Inflammatory macrophage treated with lipopolysaccharide for 1 hour (primary cell): ENCODE data around the gene FHAD1.

Experiments used
- DNase-seq, 2 donors: peaks; one replicate each; pipeline ENCODE4 v3.0.0-alpha.2; 2020 to 2022

Gene FHAD1

GRCh38 chr1:15308621-15309027 is 61.6 kb downstream of the FHAD1 start:
- DNase-seq = no peak

DNA sequence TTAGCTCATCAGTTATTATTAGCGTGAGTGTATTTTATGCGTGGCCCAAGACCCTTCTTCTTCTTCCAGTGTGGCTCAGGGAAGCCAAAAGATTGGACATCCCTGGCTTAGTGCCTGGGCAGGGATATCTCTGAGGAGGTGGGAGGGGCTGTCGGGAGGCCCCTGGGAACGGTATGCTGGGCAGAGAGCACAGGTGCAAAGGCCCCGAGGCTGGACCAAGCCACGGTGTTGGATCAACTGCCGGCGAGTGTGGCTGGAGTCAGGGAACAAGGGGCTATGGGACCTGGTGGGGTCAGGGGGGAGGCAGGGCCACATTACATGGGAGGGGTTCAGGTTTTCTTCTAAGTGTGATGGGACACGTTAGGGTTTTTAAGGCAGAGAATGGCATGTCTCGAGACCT is 62.7 kb downstream of the FHAD1 start:
- DNase-seq = no peak

- no peak for DNase-seq
Observed at GRCh38 chr1:15310544-15310943, 63.5 kb downstream of the FHAD1 start.

GRCh38 chr1:15311122-15311822 is 64.2 kb downstream of the FHAD1 start:
- no peak for DNase-seq

GRCh38 chr1:15311880-15312279 is 64.9 kb downstream of the FHAD1 start:
- DNase-seq = no peak

GRCh38 chr1:15312626-15313411 is 65.8 kb downstream of the FHAD1 start:
- no peak for DNase-seq

- no peak for DNase-seq
Observed at GRCh38 chr1:15314328-15315281, 67.6 kb downstream of the FHAD1 start.

- no peak for DNase-seq
Observed at GRCh38 chr1:15315815-15316214, 68.8 kb downstream of the FHAD1 start.

DNA sequence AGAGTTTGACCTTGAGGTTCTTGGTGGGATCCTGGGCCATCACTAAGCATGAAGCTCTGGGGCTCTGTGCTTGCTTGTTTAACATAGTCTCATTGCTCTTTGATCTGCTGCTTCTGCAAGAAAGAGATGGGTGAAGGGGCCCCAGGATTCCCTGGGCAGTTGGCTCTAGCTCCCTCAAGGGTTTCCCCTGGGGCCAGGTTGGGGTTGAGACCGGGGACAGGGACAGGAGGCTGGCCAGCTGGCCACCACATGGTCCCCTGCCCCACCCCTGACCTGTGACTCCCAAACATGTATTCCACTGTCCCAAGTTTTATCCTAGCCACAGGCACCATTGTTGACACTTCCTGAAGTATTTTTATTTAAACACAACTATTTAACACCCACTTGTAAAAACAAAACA is 69.5 kb downstream of the FHAD1 start:
- DNase-seq = no peak

DNA sequence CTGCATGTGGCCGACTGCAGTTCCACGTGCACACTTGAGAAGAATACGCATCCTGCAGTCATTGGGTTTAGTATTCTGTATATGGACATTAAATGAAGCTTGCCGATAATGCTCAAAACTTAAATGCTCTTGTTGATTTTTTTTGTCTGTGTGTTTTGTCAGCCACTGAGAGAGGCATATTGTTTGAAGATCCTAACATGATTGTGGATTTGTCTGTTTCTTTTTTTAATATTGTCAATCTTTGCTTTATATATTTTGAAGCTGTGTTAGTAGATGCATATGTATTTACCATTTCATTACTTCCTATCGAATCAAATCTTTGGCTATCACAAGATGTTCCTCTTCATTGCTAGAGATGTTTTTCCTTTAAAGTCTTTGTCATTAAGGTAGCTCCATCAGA is 73.2 kb downstream of the FHAD1 start:
- DNase-seq = no peak

DNA sequence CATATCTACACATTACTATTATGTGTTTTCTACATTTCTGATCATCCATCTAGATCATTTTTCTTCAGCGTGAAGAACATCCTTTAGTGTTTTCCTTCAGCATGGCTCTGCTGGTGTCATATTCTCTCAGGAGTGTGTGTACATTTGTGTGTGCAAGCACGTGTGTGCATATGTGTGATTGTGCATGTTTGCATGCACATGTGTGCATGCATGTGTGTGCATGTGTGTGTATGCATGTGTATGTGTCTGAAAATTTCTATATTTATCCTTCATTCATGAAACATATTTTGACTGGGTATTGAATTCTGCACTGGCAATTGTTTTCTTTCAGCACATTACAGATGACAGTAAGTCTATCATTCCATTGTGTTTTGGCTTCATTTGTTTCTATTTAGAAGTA is 74.6 kb downstream of the FHAD1 start:
- no peak for DNase-seq

DNA sequence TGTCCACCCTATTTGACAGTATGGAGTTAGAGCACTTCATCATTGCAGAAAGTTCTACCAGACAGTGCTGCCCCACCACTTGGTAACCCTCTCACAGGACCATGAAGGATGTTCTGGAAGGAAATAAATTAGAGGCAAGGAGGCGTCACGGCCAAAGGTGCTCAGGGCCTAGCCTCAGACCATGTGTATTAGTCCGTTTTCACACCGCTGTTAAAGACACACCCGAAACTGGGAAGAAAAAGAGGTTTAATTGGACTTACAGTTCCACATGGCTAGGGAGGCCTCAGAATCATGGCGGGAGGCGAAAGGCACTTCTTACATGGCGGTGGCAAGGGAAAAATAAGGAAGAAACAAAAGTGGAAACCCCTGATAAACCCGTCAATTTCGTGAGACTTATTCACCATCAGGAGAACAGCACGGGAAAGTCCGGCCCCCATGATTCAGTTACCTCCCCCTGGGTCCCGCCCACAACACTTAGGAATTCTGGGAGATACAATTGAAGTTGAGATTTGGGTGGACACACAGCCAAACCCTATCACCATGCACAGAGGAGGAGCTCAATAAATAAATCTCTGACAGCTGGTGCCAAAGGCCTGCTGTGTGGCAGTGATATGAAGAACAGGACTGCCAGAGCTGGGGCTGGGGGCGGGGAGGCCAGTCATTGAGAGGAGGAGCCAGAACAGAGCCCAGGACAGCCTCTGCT is 75.8 kb downstream of the FHAD1 start:
- peak; percentile 67 to 69 for DNase-seq

DNA sequence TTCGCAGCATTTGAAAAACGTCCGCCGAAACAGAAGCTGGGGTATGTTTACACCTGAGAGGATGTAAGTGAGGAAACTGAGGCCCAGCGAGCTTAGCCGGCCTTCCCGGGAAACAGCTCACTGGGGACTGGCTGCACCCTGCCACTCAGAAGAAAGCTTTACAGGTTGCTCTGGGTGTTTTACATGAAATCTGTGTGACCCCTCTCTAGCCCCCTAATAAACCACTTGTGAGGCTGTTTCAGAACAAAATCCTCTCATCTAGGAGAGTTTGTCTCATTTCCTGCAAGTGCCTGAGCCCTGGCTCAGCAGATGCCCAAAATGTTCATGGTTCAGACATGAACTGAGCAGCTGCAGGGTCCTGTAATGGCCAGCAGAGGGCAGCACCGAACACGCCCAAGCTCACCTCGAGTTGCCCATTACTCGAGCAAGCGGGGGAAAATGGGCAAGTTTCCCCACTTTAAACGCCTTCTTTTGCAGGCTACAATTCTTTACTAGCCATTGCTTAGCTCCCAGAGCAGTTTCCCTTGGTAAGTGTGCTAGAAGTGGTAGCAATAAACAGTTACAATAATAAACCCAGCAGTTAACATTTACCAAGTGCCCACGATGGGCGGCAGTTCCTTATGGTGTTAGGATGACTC is 76.4 kb downstream of the FHAD1 start:
- peak; percentile 68 to 91 for DNase-seq

DNA sequence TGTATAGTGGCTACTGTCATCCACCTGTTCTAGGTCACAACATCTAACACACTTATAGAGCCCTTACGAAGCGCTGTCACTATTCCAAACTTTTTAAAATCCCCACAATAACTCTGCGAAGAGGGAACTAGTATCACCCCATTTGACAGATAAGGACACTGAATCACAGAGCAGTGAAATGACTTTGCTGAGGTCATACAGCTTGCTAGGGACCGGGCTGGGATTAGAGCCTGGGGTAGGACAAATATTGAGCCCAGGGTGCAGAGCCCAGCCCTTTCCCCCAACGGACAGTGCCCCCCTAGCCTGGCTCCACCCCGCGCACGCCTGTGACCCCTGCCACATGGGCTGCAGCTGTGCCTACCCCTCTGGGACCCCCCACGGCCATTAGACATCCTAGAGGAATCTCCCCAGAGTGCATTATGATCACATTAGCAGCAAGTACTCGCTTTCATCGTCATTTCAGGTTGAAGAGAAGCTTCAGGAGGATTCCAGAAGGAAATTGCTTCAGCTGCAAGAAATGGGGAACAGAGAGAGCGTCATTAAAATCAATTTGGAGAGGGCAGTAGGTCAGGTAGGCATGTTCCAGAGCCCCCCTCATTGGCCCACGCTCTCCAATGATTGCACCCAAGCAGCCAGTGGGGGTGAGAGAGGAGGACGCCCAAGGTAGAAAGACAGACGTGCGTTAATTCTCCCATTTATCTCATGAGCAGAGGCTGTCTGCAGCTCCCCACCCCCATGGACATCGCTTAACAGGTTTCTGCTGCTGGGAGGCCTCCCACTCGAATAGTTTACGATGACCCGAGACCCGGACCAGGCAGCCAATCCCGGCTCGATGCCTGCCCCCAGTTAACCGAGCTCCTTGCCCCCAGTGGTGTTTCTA is 77.2 kb downstream of the FHAD1 start:
- no peak for DNase-seq

- DNase-seq = no peak
Observed at GRCh38 chr1:15324869-15325335, 77.9 kb downstream of the FHAD1 start.

DNA sequence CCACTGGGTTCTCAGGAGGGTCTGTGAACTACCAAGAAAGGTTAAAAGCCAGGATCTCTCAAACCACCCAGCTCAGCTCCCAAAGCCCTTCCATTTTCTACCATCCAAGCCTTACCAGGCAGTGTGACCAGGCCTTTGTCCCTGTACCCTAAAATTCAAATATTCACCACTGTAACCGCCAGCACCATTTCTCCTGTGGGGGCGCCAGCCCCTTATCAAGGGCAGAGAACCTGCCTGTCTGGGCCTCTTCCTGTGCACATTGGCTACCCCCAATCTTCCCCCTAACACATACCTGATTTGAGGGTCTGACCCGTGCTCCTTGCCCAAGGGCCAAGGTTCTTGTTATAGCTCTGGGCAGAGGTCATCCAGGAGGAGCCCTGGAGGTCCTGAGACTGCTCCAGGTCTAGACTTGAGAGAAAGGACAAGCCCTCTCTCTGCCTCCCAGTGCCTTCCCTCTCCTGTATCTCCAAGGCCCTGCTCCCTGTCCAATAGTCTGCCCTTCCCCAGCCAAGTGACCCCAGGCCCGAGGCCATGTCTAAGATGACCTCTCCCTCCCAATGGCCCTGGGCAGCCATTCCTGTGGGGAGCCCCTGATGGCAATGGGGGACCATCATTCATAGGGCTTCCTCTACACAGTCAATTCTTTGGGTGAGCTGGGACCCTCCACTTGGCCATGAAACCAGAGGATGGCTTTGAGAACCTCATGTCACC is 78.5 kb downstream of the FHAD1 start:
- DNase-seq = no peak

DNA sequence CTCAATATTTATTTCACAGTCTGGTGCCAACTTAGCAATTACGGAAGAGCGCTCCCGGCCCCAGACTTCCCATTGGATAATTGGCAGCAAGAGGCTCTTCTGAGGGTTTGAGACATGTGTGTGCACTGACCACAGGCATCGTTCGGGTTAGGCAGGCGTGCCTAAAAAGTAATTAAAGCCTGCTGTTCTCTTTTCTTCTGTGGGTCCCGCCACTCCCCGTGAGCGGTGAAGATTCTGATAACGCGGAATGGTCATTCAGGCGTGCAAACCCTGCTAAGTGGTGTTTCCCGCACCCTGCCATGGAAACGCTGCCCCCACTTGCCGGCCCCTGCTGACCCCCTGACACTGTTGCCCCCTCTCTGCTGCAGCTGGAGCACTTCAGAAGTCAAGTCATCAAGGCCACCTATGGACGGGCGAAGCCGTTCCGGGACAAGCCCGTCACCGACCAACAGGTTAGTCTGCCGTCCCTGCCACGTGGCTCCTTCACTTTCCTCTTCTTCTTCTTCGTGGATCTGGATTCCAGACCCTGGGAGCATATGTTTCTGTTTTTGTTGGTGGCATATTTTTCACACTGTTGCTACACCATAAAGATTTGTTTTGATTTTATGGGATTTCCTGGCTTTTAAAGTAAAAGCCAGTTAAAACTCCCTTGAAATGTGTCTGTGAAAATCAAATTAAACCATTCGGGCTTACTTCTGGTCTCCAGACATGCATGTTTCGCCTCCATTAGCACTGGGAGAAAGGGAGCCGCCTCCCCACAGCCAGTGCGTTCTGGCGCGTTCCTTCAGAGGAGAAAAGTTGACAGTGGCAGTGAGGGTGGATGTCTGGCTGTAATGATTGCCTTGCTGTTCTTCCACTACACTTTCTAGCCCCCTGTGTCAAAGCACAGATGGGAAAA is 79.9 kb downstream of the FHAD1 start:
- DNase-seq = no peak

GRCh38 chr1:15328351-15329103 is 81.5 kb downstream of the FHAD1 start:
- peak; percentile 55 to 74 for DNase-seq
